Liver (tissue), 9 donors: Measurements from ENCODE around the gene TTYH3. TPM values are rescaled to one million over a fixed set of nuclear protein-coding genes. Genes with fewer than 3 reads are reported as not detected.

Experiments
- DNase-seq: peaks from one replicate; pipeline ENCODE4 v3.0.0-alpha.2; 2017; ENCODE audit warnings: low spot score
- H3K27ac ChIP-seq, 2 donors: one replicate each; pipeline ENCODE4 v1.7.0; 2013; ENCODE audit warnings: inconsistent platforms in 2 of 2, low read length in 2 of 2, control low read depth in 1 of 2, low read depth in 1 of 2, mild to moderate bottlenecking in 1 of 2
- H3K27me3 ChIP-seq, 4 donors: one replicate each; pipeline versions ENCODE4 v1.6.1 to v1.7.0; 2013; ENCODE audit warnings: low read length in 3 of 4, inconsistent platforms in 1 of 4, mild to moderate bottlenecking in 1 of 4, moderate library complexity in 1 of 4; ENCODE audit not compliant: control insufficient read depth in 4 of 4, insufficient read depth in 4 of 4
- H3K36me3 ChIP-seq, 4 donors: one replicate each; pipeline versions ENCODE4 v1.6.1 to v1.7.0; 2013; ENCODE audit warnings: low read length in 3 of 4, mild to moderate bottlenecking in 3 of 4, low read depth in 1 of 4, moderate library complexity in 1 of 4; ENCODE audit not compliant: control insufficient read depth in 4 of 4, insufficient read depth in 3 of 4
- H3K4me1 ChIP-seq, 4 donors: one replicate each; pipeline versions ENCODE4 v1.6.1 to v1.7.0; 2013; ENCODE audit warnings: low read length in 3 of 4, mild to moderate bottlenecking in 3 of 4, moderate library complexity in 1 of 4; ENCODE audit not compliant: control insufficient read depth in 4 of 4, insufficient read depth in 4 of 4
- H3K4me3 ChIP-seq, 3 donors: one replicate each; pipeline versions ENCODE4 v1.6.1 to v1.7.0; 2013; ENCODE audit warnings: low read length in 3 of 3, control low read depth in 1 of 3, low read depth in 1 of 3, mild to moderate bottlenecking in 1 of 3
- H3K9ac ChIP-seq, 2 donors: one replicate each; pipeline ENCODE4 v1.7.0; 2013; ENCODE audit warnings: low read length in 2 of 2, mild to moderate bottlenecking in 2 of 2, moderate library complexity in 2 of 2, control low read depth in 1 of 2, low read depth in 1 of 2
- H3K9me3 ChIP-seq, 4 donors: one replicate each; pipeline versions ENCODE4 v1.6.1 to v1.7.0; 2013; ENCODE audit warnings: low read length in 3 of 4; ENCODE audit not compliant: control insufficient read depth in 4 of 4
- ATF3 ChIP-seq: IDR thresholded peaks from 2 replicates; pipeline ENCODE4 v1.6.1; 2016; ENCODE audit warnings: antibody characterized with exemption
- FOXA1 ChIP-seq: IDR thresholded peaks from 2 replicates; pipeline ENCODE4 v1.6.1; 2016; ENCODE audit warnings: antibody characterized with exemption
- GABPA ChIP-seq, 2 donors: IDR thresholded peaks in 1 of 2; conservative IDR thresholded peaks in 1 of 2; 2 replicates each; pipeline ENCODE4 v1.6.1; 2016; ENCODE audit warnings: antibody characterized with exemption in 2 of 2, mild to moderate bottlenecking in 1 of 2, moderate library complexity in 1 of 2
- HNF4G ChIP-seq: IDR thresholded peaks from 2 replicates; pipeline ENCODE4 v1.6.1; 2016; ENCODE audit warnings: antibody characterized with exemption
- NR2F2 ChIP-seq: IDR thresholded peaks from 2 replicates; pipeline ENCODE4 v1.6.1; 2016; ENCODE audit warnings: antibody characterized with exemption
- TAF1 ChIP-seq: conservative IDR thresholded peaks from 2 replicates; pipeline ENCODE4 v1.6.1; 2016; ENCODE audit warnings: antibody characterized with exemption, mild to moderate bottlenecking
- YY1 ChIP-seq: IDR thresholded peaks from 2 replicates; pipeline ENCODE4 v1.6.1; 2016; ENCODE audit warnings: antibody characterized with exemption, mild to moderate bottlenecking
- WGBS: extraction: QIAGEN DNeasy Blood & Tissue Kit; methylation state at CpG from one replicate; pipeline ENCODE4 v1.1.7; 2013; 5-methylcytosine and 5-hydroxymethylcytosine counted together
- polyA plus RNA-seq, 2 donors: library from polyadenylated mRNA; stranded (reverse) in 1 of 2; unstranded in 1 of 2; fragments of 200-250 nt in 1 of 2; fragments of >200 nt in 1 of 2; fragmentation: Nextera tagmentation in 1 of 2; extraction: Ambion mirVana in 1 of 2; gene quantifications; one replicate each; pipeline versions ENCODE4 v1.2.1 to v1.2.3, GENCODE V29; 2013 to 2015
- total RNA-seq, 2 donors: library from RNA; depleted of rRNA; stranded (reverse); fragments of >200 nt; gene quantifications; one replicate each; pipeline ENCODE4 v1.2.3, GENCODE V29; 2014
- TF ChIP-seq, protein P1 (sequence below): IDR thresholded peaks from 2 replicates; pipeline ENCODE4 v1.6.1; 2016; ENCODE audit warnings: antibody characterized with exemption
- TF ChIP-seq, protein P2 (sequence below): fragments of 150-350 bp; IDR thresholded peaks from 2 replicates; pipeline ENCODE4 v1.5.1; 2017; ENCODE audit warnings: improper control_type of control experiment, low read depth, low read length; ENCODE audit not compliant: missing input control
- donor health status: healthy.
- donor health status: healthy.
- donor health status: healthy.
- donor health status: healthy.
- donor health status: healthy.

The TTYH3 gene
- total and polyA plus RNA-seq, 4 donors: 8.2 to 19.6 (median 17.4) TPM

DNA sequence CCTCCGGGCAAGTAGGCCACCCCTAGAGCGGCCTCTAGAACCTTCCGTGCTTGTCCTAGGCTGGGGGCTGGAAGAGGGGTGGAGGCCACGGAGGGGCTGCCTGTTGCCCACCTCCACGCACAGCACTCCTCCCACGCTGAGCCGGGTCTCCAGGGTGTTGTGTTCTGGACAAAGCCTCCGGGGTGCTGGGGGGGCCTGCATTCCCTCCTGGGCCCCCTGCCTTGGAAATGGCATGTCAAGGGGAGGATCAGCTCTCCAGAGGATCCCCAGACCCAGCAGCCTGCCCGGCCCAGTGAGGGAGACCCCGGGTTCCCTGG is 8.1 kb upstream of the TTYH3 start:
- Histone ChIP-seq H3K27ac (no peak overlapping the region), H3K4me1 (peaks cover 2 to 20% (median 17%) of the 10 kb centered on the region in 4 donors), H3K9ac (no peak overlapping the region), H3K4me3 (no peak overlapping the region), H3K27me3 (no peaks in the 10 kb centered on the region), H3K9me3 (no peaks in the 10 kb centered on the region), H3K36me3 (no peaks in the 10 kb centered on the region)
- DNase-seq: no peak
- 90% methylated on average over 10 of the region's 10 CpGs for WGBS
- TF ChIP-seq GABPA (IDR thresholded peaks at IDR 0.05 in 1 of 2, conservative IDR thresholded peaks at IDR 0.05 in 1 of 2) (no peak), YY1 (no peak), TAF1 (no peak), ATF3 (no peak), HNF4G (no peak)
- TF ChIP-seq, protein P1, sequence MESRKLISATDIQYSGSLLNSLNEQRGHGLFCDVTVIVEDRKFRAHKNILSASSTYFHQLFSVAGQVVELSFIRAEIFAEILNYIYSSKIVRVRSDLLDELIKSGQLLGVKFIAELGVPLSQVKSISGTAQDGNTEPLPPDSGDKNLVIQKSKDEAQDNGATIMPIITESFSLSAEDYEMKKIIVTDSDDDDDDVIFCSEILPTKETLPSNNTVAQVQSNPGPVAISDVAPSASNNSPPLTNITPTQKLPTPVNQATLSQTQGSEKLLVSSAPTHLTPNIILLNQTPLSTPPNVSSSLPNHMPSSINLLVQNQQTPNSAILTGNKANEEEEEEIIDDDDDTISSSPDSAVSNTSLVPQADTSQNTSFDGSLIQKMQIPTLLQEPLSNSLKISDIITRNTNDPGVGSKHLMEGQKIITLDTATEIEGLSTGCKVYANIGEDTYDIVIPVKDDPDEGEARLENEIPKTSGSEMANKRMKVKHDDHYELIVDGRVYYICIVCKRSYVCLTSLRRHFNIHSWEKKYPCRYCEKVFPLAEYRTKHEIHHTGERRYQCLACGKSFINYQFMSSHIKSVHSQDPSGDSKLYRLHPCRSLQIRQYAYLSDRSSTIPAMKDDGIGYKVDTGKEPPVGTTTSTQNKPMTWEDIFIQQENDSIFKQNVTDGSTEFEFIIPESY: no peak

GRCh38 chr7:2624293-2624886 is 7.4 kb upstream of the TTYH3 start:
- peaks cover 3 to 24% (median 19%) of the 10 kb centered on the region in 4 donors for H3K4me1 ChIP-seq
- no peaks in the 10 kb centered on the region for H3K36me3 ChIP-seq
- H3K27ac ChIP-seq: no peak overlapping the region
- WGBS: 87% methylated on average over 18 of the region's 18 CpGs
- H3K4me3 ChIP-seq: no peak overlapping the region
- H3K9ac ChIP-seq: no peak overlapping the region
- no peak for DNase-seq
- TF ChIP-seq HNF4G: no peak
- TF ChIP-seq, protein P2, sequence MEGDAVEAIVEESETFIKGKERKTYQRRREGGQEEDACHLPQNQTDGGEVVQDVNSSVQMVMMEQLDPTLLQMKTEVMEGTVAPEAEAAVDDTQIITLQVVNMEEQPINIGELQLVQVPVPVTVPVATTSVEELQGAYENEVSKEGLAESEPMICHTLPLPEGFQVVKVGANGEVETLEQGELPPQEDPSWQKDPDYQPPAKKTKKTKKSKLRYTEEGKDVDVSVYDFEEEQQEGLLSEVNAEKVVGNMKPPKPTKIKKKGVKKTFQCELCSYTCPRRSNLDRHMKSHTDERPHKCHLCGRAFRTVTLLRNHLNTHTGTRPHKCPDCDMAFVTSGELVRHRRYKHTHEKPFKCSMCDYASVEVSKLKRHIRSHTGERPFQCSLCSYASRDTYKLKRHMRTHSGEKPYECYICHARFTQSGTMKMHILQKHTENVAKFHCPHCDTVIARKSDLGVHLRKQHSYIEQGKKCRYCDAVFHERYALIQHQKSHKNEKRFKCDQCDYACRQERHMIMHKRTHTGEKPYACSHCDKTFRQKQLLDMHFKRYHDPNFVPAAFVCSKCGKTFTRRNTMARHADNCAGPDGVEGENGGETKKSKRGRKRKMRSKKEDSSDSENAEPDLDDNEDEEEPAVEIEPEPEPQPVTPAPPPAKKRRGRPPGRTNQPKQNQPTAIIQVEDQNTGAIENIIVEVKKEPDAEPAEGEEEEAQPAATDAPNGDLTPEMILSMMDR: no peak
- H3K9me3 ChIP-seq: no peaks in the 10 kb centered on the region
- no peaks in the 10 kb centered on the region for H3K27me3 ChIP-seq

- H3K9ac ChIP-seq: no peak overlapping the region
- DNase-seq: no peak
- TF ChIP-seq FOXA1 (no peak), NR2F2 (peak; percentile 42)
- H3K9me3 ChIP-seq: no peaks in the 10 kb centered on the region
- peaks cover 12 to 38% (median 26%) of the 10 kb centered on the region in 4 donors for H3K4me1 ChIP-seq
- WGBS: 88% methylated on average over 20 of the region's 20 CpGs
- no peaks in the 10 kb centered on the region for H3K27me3 ChIP-seq
- H3K4me3 ChIP-seq: no peak overlapping the region
- no peak overlapping the region for H3K27ac ChIP-seq
- no peaks in the 10 kb centered on the region for H3K36me3 ChIP-seq
Observed at GRCh38 chr7:2626498-2627117, 5.2 kb upstream of the TTYH3 start.
